Measurements from ENCODE around the gene PDE4D.

PDE4D gene

DNA sequence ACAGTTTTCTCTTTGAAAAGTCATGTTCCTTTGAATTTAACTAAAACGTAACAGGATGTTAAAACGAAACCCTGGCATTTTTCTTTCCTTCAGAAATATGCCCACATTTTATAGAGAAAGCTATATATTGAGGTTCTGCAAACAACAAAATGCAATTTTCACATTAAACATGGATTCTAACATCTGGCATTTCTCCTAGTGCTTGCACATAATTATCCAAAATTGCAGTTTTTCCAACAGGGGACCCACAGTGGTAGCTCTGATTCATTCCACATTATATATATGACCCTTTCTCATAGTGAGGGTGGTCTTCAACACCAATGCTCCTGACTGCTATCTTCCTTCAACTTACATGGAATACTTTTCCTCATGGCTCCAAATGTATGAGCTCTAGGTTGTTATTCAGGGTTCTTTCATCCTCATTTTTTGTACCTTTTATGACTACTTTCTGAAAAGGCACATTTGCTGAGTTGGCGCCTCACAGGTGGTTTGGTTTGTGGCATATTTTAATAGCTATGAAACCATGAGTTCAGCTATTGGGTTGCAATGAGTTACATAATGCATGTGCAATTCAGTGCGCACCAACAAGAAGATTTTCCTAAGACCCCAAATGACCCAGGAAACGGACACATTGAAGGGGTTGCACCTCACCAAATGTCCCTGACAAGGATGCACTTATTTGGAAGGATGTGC lies 758.9 kb downstream of the PDE4D start:
- Histone ChIP-seq H3K4me3 (replicated peaks; ENCODE audit: insufficient read depth, low read length) (no peak overlapping the region), H3K27ac (replicated peaks) (no peak overlapping the region), H3K27me3 (ENCODE audit: insufficient read depth, poor library complexity, severe bottlenecking) (no peaks in the 10 kb centered on the region)
- no peak for TF ChIP-seq GABPA (IDR thresholded peaks at IDR 0.05; ENCODE audit: low read depth)
- TF ChIP-seq SPI1 (IDR thresholded peaks at IDR 0.05; ENCODE audit: borderline replicate concordance, low read depth): no peak
- DNase-seq (ENCODE audit: low read depth in 1 of 2, low spot score in 1 of 2): no peak

DNA sequence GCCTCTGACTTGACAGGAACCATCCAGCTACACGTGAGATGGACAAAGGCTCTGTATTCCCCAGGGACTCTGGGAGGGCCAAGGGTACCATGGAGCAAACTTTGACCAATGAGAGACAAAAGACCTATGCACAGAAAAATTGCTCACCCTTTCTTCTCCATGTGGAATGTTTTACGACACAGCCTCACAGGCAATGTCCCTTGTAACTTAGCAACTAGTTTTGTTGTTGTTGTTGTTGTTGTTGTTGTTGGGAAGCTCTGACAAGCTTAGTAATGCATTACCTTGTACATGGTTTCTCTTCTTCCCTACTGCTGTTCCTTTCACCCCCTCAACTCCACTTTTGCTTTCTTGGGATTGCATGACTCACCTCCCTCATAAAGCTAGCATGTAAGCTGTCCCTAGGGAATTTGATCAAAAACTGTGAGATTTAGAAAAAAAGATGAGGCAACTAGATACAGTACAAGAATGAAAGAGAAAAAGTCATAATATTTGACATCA lies 759.7 kb downstream of the PDE4D start:
- H3K27ac ChIP-seq (replicated peaks): no peak overlapping the region
- no peak overlapping the region for H3K4me3 ChIP-seq (replicated peaks; ENCODE audit: insufficient read depth, low read length)
- DNase-seq (ENCODE audit: low read depth in 1 of 2, low spot score in 1 of 2): no peak
- no peaks in the 10 kb centered on the region for H3K27me3 ChIP-seq (ENCODE audit: insufficient read depth, poor library complexity, severe bottlenecking)
- TF ChIP-seq, protein P1, sequence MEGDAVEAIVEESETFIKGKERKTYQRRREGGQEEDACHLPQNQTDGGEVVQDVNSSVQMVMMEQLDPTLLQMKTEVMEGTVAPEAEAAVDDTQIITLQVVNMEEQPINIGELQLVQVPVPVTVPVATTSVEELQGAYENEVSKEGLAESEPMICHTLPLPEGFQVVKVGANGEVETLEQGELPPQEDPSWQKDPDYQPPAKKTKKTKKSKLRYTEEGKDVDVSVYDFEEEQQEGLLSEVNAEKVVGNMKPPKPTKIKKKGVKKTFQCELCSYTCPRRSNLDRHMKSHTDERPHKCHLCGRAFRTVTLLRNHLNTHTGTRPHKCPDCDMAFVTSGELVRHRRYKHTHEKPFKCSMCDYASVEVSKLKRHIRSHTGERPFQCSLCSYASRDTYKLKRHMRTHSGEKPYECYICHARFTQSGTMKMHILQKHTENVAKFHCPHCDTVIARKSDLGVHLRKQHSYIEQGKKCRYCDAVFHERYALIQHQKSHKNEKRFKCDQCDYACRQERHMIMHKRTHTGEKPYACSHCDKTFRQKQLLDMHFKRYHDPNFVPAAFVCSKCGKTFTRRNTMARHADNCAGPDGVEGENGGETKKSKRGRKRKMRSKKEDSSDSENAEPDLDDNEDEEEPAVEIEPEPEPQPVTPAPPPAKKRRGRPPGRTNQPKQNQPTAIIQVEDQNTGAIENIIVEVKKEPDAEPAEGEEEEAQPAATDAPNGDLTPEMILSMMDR (IDR thresholded peaks at IDR 0.05; ENCODE audit: insufficient read depth, low read length): no peak
- no peak for TF ChIP-seq POLR2AphosphoS5 (IDR thresholded peaks at IDR 0.05; ENCODE audit: low read depth)
- TF ChIP-seq, protein P2, sequence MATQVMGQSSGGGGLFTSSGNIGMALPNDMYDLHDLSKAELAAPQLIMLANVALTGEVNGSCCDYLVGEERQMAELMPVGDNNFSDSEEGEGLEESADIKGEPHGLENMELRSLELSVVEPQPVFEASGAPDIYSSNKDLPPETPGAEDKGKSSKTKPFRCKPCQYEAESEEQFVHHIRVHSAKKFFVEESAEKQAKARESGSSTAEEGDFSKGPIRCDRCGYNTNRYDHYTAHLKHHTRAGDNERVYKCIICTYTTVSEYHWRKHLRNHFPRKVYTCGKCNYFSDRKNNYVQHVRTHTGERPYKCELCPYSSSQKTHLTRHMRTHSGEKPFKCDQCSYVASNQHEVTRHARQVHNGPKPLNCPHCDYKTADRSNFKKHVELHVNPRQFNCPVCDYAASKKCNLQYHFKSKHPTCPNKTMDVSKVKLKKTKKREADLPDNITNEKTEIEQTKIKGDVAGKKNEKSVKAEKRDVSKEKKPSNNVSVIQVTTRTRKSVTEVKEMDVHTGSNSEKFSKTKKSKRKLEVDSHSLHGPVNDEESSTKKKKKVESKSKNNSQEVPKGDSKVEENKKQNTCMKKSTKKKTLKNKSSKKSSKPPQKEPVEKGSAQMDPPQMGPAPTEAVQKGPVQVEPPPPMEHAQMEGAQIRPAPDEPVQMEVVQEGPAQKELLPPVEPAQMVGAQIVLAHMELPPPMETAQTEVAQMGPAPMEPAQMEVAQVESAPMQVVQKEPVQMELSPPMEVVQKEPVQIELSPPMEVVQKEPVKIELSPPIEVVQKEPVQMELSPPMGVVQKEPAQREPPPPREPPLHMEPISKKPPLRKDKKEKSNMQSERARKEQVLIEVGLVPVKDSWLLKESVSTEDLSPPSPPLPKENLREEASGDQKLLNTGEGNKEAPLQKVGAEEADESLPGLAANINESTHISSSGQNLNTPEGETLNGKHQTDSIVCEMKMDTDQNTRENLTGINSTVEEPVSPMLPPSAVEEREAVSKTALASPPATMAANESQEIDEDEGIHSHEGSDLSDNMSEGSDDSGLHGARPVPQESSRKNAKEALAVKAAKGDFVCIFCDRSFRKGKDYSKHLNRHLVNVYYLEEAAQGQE (IDR thresholded peaks at IDR 0.05; ENCODE audit: insufficient replicate concordance, low read depth): no peak
- TF ChIP-seq GABPA (IDR thresholded peaks at IDR 0.05; ENCODE audit: low read depth): no peak
- TF ChIP-seq SPI1 (IDR thresholded peaks at IDR 0.05; ENCODE audit: borderline replicate concordance, low read depth): no peak

DNA sequence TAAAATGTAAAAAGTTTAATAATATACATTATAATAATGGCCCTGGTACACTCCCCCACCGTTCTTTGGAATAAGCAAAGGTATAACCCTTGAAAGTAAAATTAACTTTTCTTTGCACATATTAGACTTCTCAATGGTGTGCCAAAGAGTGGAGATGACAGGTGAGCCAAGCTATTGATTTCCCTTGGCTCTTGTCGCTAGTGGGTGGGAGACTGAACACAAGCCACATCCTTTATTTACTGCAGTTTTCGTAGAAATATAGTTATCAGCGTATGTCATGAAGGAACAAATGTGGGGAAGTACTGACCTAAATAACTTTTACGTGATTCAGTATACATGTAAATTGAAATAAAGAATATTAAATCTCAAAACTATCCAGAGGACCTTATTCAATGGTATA lies 761.4 kb downstream of the PDE4D start:
- no peak overlapping the region for H3K27ac ChIP-seq (replicated peaks)
- H3K4me3 ChIP-seq (replicated peaks; ENCODE audit: insufficient read depth, low read length): no peak overlapping the region
- no peak for TF ChIP-seq POLR2AphosphoS5 (IDR thresholded peaks at IDR 0.05; ENCODE audit: low read depth)
- TF ChIP-seq GABPA (IDR thresholded peaks at IDR 0.05; ENCODE audit: low read depth): no peak
- TF ChIP-seq, protein P2 (IDR thresholded peaks at IDR 0.05; ENCODE audit: insufficient replicate concordance, low read depth): no peak
- TF ChIP-seq, protein P1 (IDR thresholded peaks at IDR 0.05; ENCODE audit: insufficient read depth, low read length): no peak
- no peak for TF ChIP-seq SPI1 (IDR thresholded peaks at IDR 0.05; ENCODE audit: borderline replicate concordance, low read depth)
- H3K27me3 ChIP-seq (ENCODE audit: insufficient read depth, poor library complexity, severe bottlenecking): no peaks in the 10 kb centered on the region
- DNase-seq (ENCODE audit: low read depth in 1 of 2, low spot score in 1 of 2): no peak

DNA sequence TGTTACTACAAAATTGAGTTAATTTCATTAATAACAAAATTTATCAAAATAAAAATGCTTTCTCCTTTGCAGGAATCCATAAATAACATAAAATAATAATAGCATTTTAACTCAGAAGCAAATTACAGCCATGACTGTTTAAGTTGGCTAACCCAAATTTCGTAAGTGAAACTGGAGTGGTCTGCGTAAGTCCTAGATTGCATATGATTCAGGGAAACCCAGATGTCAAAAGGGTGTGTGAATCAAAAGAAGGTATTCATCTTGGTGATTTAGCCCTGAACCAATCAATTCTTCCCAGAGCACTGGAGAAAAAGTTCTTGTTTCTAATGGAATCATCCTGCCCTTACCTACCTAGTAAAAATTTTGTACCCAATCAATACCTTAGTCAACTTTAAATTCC lies 763.1 kb downstream of the PDE4D start:
- DNase-seq (ENCODE audit: low read depth in 1 of 2, low spot score in 1 of 2): no peak
- Histone ChIP-seq H3K27me3 (ENCODE audit: insufficient read depth, poor library complexity, severe bottlenecking) (no peaks in the 10 kb centered on the region), H3K4me3 (replicated peaks; ENCODE audit: insufficient read depth, low read length) (no peak overlapping the region), H3K27ac (replicated peaks) (no peak overlapping the region)
- TF ChIP-seq, protein P1 (IDR thresholded peaks at IDR 0.05; ENCODE audit: insufficient read depth, low read length): no peak
- TF ChIP-seq SPI1 (IDR thresholded peaks at IDR 0.05; ENCODE audit: borderline replicate concordance, low read depth) (no peak), POLR2AphosphoS5 (IDR thresholded peaks at IDR 0.05; ENCODE audit: low read depth) (no peak), GABPA (IDR thresholded peaks at IDR 0.05; ENCODE audit: low read depth) (no peak)
- TF ChIP-seq, protein P2 (IDR thresholded peaks at IDR 0.05; ENCODE audit: insufficient replicate concordance, low read depth): no peak
